NCI-H748 (cell line): ENCODE measurements around the gene HES4.
"Not testable (repeated sequence)": the region's sequence is repeated elsewhere in the genome, so short reads cannot be mapped to it uniquely, and the experiment has no call there.

Experiments
- DNase-seq: peaks from one replicate; lab custom pipeline; 2025; ENCODE audit not compliant: unreplicated experiment; lab: John Stamatoyannopoulos, UW

Gene HES4

GRCh38 chr1:1033731-1034438 is 34.0 kb upstream of the HES4 start:
- peak; percentile 59 for DNase-seq

GRCh38 chr1:1033009-1033587 is 33.2 kb upstream of the HES4 start:
- peak; percentile 95 for DNase-seq

GRCh38 chr1:1032424-1032823 is 32.5 kb upstream of the HES4 start:
- DNase-seq: peak; percentile 58

- no peak for DNase-seq
These were observed 31.9 kb upstream of the HES4 start for GRCh38 chr1:1031659-1032235.

GRCh38 chr1:1030867-1031658 is 31.2 kb upstream of the HES4 start:
- not testable (repeated sequence) for DNase-seq

GRCh38 chr1:1027791-1028190 is 27.9 kb upstream of the HES4 start:
- DNase-seq: no peak

GRCh38 chr1:1026599-1027413 is 26.9 kb upstream of the HES4 start:
- no peak for DNase-seq

- no peak for DNase-seq
These were observed 25.8 kb upstream of the HES4 start for GRCh38 chr1:1025730-1026129.

- DNase-seq: no peak
These were observed 25.1 kb upstream of the HES4 start for GRCh38 chr1:1024771-1025699.

- no peak for DNase-seq
These were observed 24.4 kb upstream of the HES4 start for GRCh38 chr1:1024149-1024770.

GRCh38 chr1:1023700-1024099 is 23.8 kb upstream of the HES4 start:
- DNase-seq: no peak

GRCh38 chr1:1022302-1023009 is 22.6 kb upstream of the HES4 start:
- DNase-seq: peak; percentile 13

- no peak for DNase-seq
These were observed 22.0 kb upstream of the HES4 start for GRCh38 chr1:1021920-1022259.

GRCh38 chr1:1021010-1021919 is 21.4 kb upstream of the HES4 start:
- peak; percentile 66 for DNase-seq

- peak; percentile 32 for DNase-seq
These were observed 20.6 kb upstream of the HES4 start for GRCh38 chr1:1020415-1021009.

- DNase-seq: peak; percentile 32
These were observed 20.1 kb upstream of the HES4 start, which contains the start of gene AGRN for GRCh38 chr1:1020000-1020404. AGRN (plus strand) TSS chr1:1020120; CDS start chr1:1020173, 53 bp downstream.
